ENCODE results near the gene SLC6A2.

DNA sequence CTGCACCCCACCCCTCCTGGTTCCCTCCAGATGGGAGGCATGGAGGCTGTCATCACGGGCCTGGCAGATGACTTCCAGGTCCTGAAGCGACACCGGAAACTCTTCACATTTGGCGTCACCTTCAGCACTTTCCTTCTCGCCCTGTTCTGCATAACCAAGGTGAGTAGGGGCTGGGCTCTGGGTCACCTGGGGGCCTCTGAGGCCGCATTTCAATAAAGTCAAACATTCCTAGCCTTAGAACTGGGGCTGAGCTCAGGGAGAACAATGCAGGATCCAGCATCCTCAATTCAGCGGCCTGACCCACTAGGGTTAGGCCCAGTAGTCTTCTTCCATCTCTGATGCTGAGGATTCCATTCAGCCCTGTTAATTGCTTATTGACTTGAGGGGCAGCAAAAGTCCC lies 42.1 kb downstream of the SLC6A2 start:
- no peak for TF ChIP-seq POLR2A (IDR thresholded peaks at IDR 0.05)
- TF ChIP-seq, protein P1, sequence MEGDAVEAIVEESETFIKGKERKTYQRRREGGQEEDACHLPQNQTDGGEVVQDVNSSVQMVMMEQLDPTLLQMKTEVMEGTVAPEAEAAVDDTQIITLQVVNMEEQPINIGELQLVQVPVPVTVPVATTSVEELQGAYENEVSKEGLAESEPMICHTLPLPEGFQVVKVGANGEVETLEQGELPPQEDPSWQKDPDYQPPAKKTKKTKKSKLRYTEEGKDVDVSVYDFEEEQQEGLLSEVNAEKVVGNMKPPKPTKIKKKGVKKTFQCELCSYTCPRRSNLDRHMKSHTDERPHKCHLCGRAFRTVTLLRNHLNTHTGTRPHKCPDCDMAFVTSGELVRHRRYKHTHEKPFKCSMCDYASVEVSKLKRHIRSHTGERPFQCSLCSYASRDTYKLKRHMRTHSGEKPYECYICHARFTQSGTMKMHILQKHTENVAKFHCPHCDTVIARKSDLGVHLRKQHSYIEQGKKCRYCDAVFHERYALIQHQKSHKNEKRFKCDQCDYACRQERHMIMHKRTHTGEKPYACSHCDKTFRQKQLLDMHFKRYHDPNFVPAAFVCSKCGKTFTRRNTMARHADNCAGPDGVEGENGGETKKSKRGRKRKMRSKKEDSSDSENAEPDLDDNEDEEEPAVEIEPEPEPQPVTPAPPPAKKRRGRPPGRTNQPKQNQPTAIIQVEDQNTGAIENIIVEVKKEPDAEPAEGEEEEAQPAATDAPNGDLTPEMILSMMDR (IDR thresholded peaks at IDR 0.05), result no peak
